Endothelial cell of umbilical vein (primary cell): ENCODE results near the gene PPP1R3D.

Source experiments
- EZH2 ChIP-seq: IDR thresholded peaks from 2 replicates; pipeline ENCODE4 v1.6.1; 2012; ENCODE audit warnings: borderline replicate concordance, low read depth, mild to moderate bottlenecking, moderate library complexity, low read length, inconsistent platforms; ENCODE audit not compliant: severe bottlenecking
- MYC ChIP-seq: IDR thresholded peaks from one replicate; pipeline ENCODE4 v1.6.1; 2011; ENCODE audit warnings: mild to moderate bottlenecking, low read depth, low read length
- POLR2A ChIP-seq: IDR thresholded peaks from 2 replicates; pipeline ENCODE4 v1.6.1; 2012; ENCODE audit warnings: low read depth, mild to moderate bottlenecking, control low read depth, low read length
- POLR2AphosphoS5 ChIP-seq: IDR thresholded peaks from 2 replicates; pipeline ENCODE4 v1.6.1; 2012; ENCODE audit warnings: low read depth, mild to moderate bottlenecking, control low read depth, low read length, moderate library complexity; ENCODE audit not compliant: insufficient read depth
- TF ChIP-seq, protein P1 (sequence below), 2 donors: IDR thresholded peaks; 1 replicate in 1 of 2; 2 replicates in 1 of 2; pipeline ENCODE4 v1.5.1; 2011; ENCODE audit warnings: low read length in 2 of 2, mild to moderate bottlenecking in 2 of 2, moderate library complexity in 2 of 2, control low read depth in 1 of 2, inconsistent platforms in 1 of 2, low read depth in 1 of 2; ENCODE audit not compliant: insufficient read depth in 1 of 2; ENCODE audit errors: extremely low read depth in 1 of 2

DNA sequence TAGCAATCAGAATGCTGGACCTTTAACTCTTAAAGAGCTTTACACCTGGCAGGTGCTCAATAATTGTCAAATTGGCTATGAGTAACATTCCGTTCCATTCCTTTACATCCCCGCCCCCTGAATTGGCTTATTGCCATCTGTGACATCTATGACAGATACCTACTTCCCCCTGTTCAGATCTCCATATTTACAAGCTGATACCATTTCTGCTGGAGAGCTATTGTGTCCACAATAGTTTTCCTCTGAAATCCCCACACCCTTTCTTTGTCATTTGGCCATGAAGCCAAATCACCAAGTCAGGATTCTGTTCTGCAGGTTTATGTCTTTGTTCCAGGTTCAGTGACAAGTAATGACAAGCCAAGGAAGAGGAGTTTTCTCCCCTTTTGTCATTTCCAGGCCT lies 21.3 kb upstream of the PPP1R3D start:
- TF ChIP-seq, protein P1, sequence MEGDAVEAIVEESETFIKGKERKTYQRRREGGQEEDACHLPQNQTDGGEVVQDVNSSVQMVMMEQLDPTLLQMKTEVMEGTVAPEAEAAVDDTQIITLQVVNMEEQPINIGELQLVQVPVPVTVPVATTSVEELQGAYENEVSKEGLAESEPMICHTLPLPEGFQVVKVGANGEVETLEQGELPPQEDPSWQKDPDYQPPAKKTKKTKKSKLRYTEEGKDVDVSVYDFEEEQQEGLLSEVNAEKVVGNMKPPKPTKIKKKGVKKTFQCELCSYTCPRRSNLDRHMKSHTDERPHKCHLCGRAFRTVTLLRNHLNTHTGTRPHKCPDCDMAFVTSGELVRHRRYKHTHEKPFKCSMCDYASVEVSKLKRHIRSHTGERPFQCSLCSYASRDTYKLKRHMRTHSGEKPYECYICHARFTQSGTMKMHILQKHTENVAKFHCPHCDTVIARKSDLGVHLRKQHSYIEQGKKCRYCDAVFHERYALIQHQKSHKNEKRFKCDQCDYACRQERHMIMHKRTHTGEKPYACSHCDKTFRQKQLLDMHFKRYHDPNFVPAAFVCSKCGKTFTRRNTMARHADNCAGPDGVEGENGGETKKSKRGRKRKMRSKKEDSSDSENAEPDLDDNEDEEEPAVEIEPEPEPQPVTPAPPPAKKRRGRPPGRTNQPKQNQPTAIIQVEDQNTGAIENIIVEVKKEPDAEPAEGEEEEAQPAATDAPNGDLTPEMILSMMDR (IDR thresholded peaks at IDR 0.05; ENCODE audit: extremely low read depth in 1 of 2, insufficient read depth in 1 of 2, low read depth in 1 of 2, low read length in 2 of 2), result no peak
- TF ChIP-seq MYC (no peak), EZH2 (no peak), POLR2AphosphoS5 (no peak), POLR2A (no peak)
